HUES6 (cell line): ENCODE data around the gene TOM1.
"Not testable (repeated sequence)": the region's sequence is repeated elsewhere in the genome, so short reads cannot be mapped to it uniquely, and the experiment has no call there.

Source experiments
- H3K27ac ChIP-seq: 2 replicates; pipeline ENCODE4 v1.7.0; 2013; ENCODE audit warnings: low read depth, mild to moderate bottlenecking, low read length, inconsistent platforms
- H3K27me3 ChIP-seq: 2 replicates; pipeline ENCODE4 v1.6.1; 2013; ENCODE audit warnings: low read length; ENCODE audit not compliant: control insufficient read depth, insufficient read depth
- H3K36me3 ChIP-seq: 2 replicates; pipeline ENCODE4 v1.6.1; 2013; ENCODE audit warnings: low read length; ENCODE audit not compliant: control insufficient read depth, insufficient read depth
- H3K4me1 ChIP-seq: 2 replicates; pipeline ENCODE4 v1.6.1; 2013; ENCODE audit warnings: low read length; ENCODE audit not compliant: control insufficient read depth, insufficient read depth
- H3K4me3 ChIP-seq: 2 replicates; pipeline ENCODE4 v1.5.1; 2013; ENCODE audit warnings: low read depth, low read length
- H3K9ac ChIP-seq: one replicate; pipeline ENCODE4 v1.6.1; 2013; ENCODE audit warnings: mild to moderate bottlenecking, low read length
- H3K9me3 ChIP-seq: 2 replicates; pipeline ENCODE4 v1.6.1; 2013; ENCODE audit warnings: low read depth, low read length; ENCODE audit not compliant: control insufficient read depth, insufficient read depth

The TOM1 gene

GRCh38 chr22:35359380-35360065 lies 59.8 kb downstream of the TOM1 start:
- Histone ChIP-seq H3K4me1 (no peaks in the 10 kb centered on the region; the same call in 1 of the 2 replicates), H3K4me3 (no peak overlapping the region), H3K9ac (no peak overlapping the region), H3K27me3 (no peaks in the 10 kb centered on the region), H3K9me3 (no peaks in the 10 kb centered on the region), H3K36me3 (no peaks in the 10 kb centered on the region), H3K27ac (no peak overlapping the region)

GRCh38 chr22:35361001-35361558 lies 61.4 kb downstream of the TOM1 start:
- Histone ChIP-seq H3K27me3 (no peaks in the 10 kb centered on the region), H3K36me3 (no peaks in the 10 kb centered on the region), H3K9ac (no peak overlapping the region), H3K4me3 (no peak overlapping the region), H3K9me3 (no peaks in the 10 kb centered on the region), H3K27ac (no peak overlapping the region), H3K4me1 (no peaks in the 10 kb centered on the region; the same call in 1 of the 2 replicates)

- no peaks in the 10 kb centered on the region for H3K36me3 ChIP-seq
- no peak overlapping the region for H3K9ac ChIP-seq
- peaks cover under 1% of the 10 kb centered on the region; the same call in 1 of the 2 replicates for H3K4me1 ChIP-seq
- H3K27me3 ChIP-seq, result no peaks in the 10 kb centered on the region
- H3K4me3 ChIP-seq, result no peak overlapping the region
- H3K27ac ChIP-seq, result no peak overlapping the region
- H3K9me3 ChIP-seq, result no peaks in the 10 kb centered on the region
These were observed 63.9 kb downstream of the TOM1 start for GRCh38 chr22:35363566-35364086.

GRCh38 chr22:35364230-35364629 lies 64.5 kb downstream of the TOM1 start:
- H3K4me1 ChIP-seq, H3K27ac ChIP-seq: not testable (repeated sequence)

GRCh38 chr22:35367331-35367886 lies 67.7 kb downstream of the TOM1 start:
- Histone ChIP-seq H3K4me3 (no peak overlapping the region), H3K9me3 (no peaks in the 10 kb centered on the region), H3K27me3 (no peaks in the 10 kb centered on the region), H3K4me1 (peaks cover 17% of the 10 kb centered on the region), H3K27ac (no peak overlapping the region), H3K9ac (no peak overlapping the region), H3K36me3 (no peaks in the 10 kb centered on the region)

More at GRCh38 chr22:35364230-35364629, 64.5 kb downstream of the TOM1 start:
- not testable (repeated sequence) for H3K9me3 ChIP-seq, H3K4me3 ChIP-seq, H3K9ac ChIP-seq, H3K27me3 ChIP-seq, H3K36me3 ChIP-seq

- Histone ChIP-seq H3K36me3 (no peaks in the 10 kb centered on the region), H3K9me3 (no peaks in the 10 kb centered on the region), H3K27ac (no peak overlapping the region)
These were observed 68.7 kb downstream of the TOM1 start for GRCh38 chr22:35368386-35368785.

GRCh38 chr22:35369996-35370395 lies 70.3 kb downstream of the TOM1 start:
- no peaks in the 10 kb centered on the region for H3K27me3 ChIP-seq
- no peak overlapping the region for H3K27ac ChIP-seq
- peaks cover 17% of the 10 kb centered on the region for H3K4me1 ChIP-seq
- H3K9me3 ChIP-seq, result no peaks in the 10 kb centered on the region
- H3K9ac ChIP-seq, result no peak overlapping the region
- no peaks in the 10 kb centered on the region for H3K36me3 ChIP-seq
- H3K4me3 ChIP-seq, result no peak overlapping the region

More at GRCh38 chr22:35368386-35368785, 68.7 kb downstream of the TOM1 start:
- Histone ChIP-seq H3K4me1 (peaks cover 17% of the 10 kb centered on the region), H3K4me3 (no peak overlapping the region), H3K27me3 (no peaks in the 10 kb centered on the region), H3K9ac (no peak overlapping the region)

- H3K36me3 ChIP-seq, result no peaks in the 10 kb centered on the region
- H3K9ac ChIP-seq, result no peak overlapping the region
- H3K9me3 ChIP-seq, result no peaks in the 10 kb centered on the region
- no peaks in the 10 kb centered on the region for H3K27me3 ChIP-seq
- H3K4me3 ChIP-seq, result no peak overlapping the region
- H3K4me1 ChIP-seq, result peaks cover 48% of the 10 kb centered on the region
- no peak overlapping the region for H3K27ac ChIP-seq
These were observed 74.1 kb downstream of the TOM1 start for GRCh38 chr22:35373781-35374180.

GRCh38 chr22:35375031-35375430 lies 75.3 kb downstream of the TOM1 start:
- Histone ChIP-seq H3K4me1 (peaks cover 49% of the 10 kb centered on the region), H3K27ac (no peak overlapping the region), H3K27me3 (no peaks in the 10 kb centered on the region), H3K4me3 (no peak overlapping the region), H3K36me3 (no peaks in the 10 kb centered on the region), H3K9ac (no peak overlapping the region), H3K9me3 (no peaks in the 10 kb centered on the region)

- H3K27ac ChIP-seq, result no peak overlapping the region
- H3K4me1 ChIP-seq, result peaks cover 51% of the 10 kb centered on the region
- H3K9ac ChIP-seq, result no peak overlapping the region
- H3K36me3 ChIP-seq, result no peaks in the 10 kb centered on the region
- no peak overlapping the region for H3K4me3 ChIP-seq
- no peaks in the 10 kb centered on the region for H3K27me3 ChIP-seq
- no peaks in the 10 kb centered on the region for H3K9me3 ChIP-seq
These were observed 75.8 kb downstream of the TOM1 start for GRCh38 chr22:35375526-35375925.
